Measurements from ENCODE around the gene AFAP1.

DNA sequence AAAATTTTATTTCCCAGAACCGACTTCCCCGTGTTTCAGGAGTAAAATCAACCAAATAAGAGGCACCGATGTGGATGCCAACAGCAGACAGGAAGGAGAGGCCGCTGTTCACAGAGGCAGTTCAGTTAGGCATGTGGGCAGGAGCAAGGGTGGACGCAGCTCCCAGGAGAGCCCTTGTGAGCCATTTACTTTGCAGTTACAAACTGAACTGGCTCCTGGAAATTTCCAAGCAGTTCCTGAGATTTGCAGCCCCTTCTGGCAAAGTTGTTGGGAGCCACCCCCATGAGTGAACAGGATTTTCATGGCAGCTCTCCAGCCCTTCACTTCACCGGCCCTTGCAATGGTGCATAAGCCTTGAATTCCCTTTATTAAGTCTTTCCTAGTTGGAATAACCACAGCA is 189.1 kb downstream of the AFAP1 start:
- TF ChIP-seq, protein P1, sequence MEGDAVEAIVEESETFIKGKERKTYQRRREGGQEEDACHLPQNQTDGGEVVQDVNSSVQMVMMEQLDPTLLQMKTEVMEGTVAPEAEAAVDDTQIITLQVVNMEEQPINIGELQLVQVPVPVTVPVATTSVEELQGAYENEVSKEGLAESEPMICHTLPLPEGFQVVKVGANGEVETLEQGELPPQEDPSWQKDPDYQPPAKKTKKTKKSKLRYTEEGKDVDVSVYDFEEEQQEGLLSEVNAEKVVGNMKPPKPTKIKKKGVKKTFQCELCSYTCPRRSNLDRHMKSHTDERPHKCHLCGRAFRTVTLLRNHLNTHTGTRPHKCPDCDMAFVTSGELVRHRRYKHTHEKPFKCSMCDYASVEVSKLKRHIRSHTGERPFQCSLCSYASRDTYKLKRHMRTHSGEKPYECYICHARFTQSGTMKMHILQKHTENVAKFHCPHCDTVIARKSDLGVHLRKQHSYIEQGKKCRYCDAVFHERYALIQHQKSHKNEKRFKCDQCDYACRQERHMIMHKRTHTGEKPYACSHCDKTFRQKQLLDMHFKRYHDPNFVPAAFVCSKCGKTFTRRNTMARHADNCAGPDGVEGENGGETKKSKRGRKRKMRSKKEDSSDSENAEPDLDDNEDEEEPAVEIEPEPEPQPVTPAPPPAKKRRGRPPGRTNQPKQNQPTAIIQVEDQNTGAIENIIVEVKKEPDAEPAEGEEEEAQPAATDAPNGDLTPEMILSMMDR (IDR thresholded peaks at IDR 0.05), result no peak
- TF ChIP-seq POLR2A (IDR thresholded peaks at IDR 0.05), result no peak

All from uterus (tissue), 2 donors.